ENCODE results near the gene ANTKMT.
"Not testable (repeated sequence)": the region's sequence is repeated elsewhere in the genome, so short reads cannot be mapped to it uniquely, and the experiment has no call there.

The ANTKMT gene

DNA sequence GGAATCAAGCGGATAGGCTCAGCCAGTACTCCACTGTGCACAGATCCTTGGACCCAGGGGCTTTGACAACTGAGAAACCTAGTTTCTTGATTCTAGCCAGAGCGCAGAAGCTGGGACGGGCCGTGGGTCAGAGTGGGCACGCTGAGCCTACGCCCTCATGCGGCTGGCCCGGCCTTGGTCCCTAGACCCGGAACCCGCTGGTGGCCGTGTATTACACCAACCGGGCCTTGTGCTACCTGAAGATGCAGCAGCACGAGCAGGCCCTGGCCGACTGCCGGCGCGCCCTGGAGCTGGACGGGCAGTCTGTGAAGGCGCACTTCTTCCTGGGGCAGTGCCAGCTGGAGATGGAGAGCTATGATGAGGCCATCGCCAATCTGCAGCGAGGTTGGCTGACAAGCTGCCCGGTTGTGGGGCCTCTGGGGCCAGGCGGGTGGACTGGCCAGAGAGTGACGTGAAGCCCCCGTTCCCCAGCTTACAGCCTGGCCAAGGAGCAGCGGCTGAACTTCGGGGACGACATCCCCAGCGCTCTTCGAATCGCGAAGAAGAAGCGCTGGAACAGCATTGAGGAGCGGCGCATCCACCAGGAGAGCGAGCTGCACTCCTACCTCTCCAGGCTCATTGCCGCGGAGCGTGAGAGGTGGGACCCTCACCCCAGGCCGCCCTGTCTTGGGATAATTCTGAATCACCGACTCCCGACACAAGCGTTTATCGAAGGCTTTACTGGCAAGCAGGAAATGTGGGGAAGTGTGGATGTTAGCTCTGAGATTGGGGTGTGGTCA is 39.8 kb upstream of the ANTKMT start:
- in situ Hi-C loops (cut with MboI; ENCODE audit: low sequenced_read_pairs) = loop anchor here (10.0 kb wide), 1 partner anchor 104 kb away; the partner anchor contains the start of genes CHTF18 and RPUSD1

DNA sequence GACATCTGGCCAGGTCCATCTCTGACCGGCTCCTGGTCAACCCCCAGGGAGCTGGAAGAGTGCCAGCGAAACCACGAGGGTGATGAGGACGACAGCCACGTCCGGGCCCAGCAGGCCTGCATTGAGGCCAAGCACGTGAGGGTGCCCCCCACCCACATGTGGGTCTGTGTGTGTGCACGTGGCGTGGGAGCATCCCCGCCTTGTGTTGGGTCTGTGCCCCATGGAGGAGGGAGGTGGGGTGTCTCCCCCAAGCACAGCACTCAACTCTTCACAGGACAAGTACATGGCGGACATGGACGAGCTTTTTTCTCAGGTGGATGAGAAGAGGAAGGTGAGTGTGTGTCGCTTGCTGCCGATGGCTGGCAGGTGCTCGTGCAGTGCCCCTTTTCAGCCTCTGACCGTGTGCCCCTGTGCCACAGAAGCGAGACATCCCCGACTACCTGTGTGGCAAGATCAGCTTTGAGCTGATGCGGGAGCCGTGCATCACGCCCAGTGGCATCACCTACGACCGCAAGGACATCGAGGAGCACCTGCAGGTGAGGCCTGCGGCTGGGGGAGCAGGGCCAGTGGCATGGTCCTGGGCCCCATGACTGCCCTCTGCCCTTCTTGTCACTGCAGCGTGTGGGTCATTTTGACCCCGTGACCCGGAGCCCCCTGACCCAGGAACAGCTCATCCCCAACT is 39.1 kb upstream of the ANTKMT start:
- in situ Hi-C loops (cut with MboI; ENCODE audit: low sequenced_read_pairs) = loop anchor here (10.0 kb wide), 1 partner anchor 103 kb away; the partner anchor contains the start of genes CHTF18 and RPUSD1

DNA sequence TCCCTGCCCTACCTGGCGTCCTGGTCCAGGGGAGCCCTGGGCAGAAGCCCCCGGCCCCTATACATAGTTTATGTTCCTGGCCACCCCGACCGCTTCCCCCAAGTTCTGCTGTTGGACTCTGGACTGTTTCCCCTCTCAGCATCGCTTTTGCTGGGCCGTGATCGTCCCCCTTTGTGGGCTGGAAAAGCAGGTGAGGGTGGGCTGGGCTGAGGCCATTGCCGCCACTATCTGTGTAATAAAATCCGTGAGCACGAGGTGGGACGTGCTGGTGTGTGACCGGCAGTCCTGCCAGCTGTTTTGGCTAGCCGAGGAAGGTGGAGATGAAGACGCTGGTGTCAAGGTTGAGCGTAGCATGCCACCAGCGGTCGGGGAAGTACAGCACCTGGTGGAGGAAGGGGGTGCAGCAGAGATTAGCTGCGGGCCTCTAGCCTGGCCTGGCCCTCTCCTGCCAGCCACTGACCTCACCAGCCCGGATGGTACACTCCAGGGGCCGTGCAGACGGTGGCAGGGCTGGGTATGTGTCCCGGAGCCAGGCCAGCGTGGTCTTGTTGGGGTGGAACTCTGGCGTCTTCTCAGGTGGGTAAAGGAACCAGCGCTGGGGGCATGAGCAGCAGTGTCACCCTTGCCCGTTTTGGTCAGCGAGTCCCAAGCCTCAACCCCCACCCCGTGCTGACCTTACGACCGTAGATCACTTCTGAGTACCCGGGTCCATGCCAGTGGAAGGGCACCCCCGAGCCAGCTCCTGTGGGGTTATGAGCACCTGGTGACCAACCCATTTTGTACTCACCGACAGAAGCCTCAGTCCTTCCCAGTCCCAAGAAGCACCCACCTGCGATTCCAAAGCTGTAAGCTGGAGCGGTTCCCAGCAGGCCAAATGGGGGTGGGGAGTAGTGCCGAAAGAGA is 38.2 kb upstream of the ANTKMT start:
- in situ Hi-C loops (cut with MboI; ENCODE audit: low sequenced_read_pairs) = loop anchor here (10.0 kb wide), 1 partner anchor 102 kb away; the partner anchor contains the start of genes CHTF18 and RPUSD1

DNA sequence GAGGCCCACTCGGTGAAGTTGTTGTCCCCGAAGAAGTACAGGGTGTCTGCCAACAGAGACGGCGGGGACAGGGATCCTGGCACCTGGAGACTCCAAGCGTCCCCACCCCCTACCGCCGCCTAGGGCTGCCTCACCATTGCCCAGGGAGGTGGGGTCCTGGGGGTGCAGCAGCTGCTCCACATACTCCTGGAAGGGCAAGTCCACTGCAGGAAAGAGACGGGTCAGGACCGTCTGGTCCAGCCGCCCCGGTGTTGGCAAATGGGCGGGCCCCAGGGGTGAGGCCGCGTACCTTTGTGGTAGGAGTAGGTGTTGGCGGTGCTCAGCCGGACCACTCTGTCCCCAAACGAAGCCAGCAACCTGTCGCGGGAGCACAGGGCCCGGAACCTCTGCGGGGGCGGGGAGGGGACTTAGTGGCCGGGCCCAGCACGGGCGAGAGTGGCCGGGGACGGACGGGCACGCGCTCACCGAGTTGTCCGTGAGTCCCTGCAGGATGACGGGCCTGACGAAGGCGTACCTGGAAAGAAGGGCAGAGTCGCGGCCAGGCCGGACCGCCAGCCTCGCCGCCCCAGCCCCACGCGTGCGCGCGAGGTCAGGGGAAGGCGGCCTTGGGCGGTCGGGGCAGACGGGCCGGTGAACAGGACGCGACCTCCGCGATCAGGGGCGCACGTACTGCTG is 37.4 kb upstream of the ANTKMT start:
- in situ Hi-C loops (cut with MboI; ENCODE audit: low sequenced_read_pairs) = loop anchor here (10.0 kb wide), 1 partner anchor 101 kb away; the partner anchor contains the start of genes CHTF18 and RPUSD1

DNA sequence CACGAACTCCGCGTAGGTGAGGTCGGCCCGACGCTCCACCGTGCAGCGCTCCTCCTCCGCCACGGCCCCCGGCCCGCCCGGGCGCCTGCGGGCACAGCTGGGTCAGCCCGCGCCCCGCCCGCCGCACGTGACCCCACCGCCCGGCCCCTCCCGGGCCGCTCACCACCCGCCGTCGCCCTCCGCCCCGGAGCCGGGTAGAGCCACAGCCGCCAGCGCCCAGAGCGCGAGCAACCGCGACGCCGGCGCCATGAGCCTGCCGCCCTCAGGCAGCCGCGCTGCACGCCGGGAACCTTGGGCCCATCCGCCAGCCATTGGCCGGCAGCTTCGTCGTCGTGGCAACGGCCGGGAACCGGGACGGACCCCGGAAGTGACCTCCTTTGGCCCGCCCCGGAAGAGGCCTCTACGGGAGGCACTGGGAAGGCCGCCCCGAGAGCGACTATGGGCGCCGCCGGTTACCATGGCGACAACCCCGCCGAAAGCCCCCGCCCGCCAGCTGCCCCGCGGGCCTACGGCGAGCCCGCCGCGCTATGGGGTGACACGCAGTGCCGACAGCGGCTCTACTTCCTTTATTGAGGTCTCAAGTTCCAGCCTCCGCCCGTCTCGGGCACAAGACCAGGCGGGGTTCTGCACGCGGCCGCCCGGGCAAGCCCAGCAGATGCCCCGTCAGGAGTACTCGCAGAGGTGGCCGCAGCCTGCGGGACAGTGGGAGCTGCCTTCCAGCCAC is 36.7 kb upstream of the ANTKMT start, which contains the start of gene JMJD8:
JMJD8 (minus strand) TSS at position 264 of the 724 bp plus-strand sequence; CDS start at position 249, 15 bp downstream.
- in situ Hi-C loops (cut with MboI; ENCODE audit: low sequenced_read_pairs) = loop anchor here (10.0 kb wide), 1 partner anchor 101 kb away; the partner anchor contains the start of genes CHTF18 and RPUSD1

DNA sequence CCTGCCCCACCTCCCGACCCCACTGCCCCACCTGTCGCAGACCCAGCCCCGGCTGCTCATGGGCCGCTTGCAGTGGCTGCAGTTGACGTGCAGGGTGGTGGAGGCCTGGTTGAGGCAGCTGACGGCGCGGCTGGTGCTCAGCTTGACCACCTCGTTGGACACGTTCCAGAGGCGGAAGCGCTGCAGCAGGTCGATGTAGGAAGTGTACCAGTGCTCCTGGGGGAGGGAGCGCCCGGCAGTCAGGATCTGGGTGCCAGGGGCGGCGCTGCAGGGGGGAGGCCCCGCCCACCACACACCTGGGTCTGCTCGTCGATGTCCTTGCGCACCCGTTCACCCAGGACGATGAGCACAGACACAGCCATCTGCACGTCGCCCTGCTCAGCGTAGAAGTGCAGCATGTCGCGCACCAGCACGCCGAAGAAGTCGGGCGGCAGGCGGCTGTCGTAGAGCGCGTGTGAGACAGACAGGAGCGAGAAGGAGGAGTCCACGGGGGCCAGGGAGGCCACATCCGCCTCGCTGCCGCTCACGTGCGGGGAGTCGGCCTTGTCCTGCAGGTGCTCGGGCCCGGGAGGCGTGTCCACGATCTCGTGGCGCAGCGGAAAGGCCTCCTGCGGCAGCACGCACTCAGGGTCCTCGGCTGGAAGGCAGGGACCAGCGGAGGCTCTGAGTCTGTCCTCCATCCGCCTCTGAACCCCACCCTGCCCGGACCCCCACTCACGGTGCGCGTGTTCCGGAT is 35.8 kb upstream of the ANTKMT start:
- in situ Hi-C loops (cut with MboI; ENCODE audit: low sequenced_read_pairs) = loop anchor here (10.0 kb wide), 1 partner anchor 100 kb away; the partner anchor contains the start of genes CHTF18 and RPUSD1

DNA sequence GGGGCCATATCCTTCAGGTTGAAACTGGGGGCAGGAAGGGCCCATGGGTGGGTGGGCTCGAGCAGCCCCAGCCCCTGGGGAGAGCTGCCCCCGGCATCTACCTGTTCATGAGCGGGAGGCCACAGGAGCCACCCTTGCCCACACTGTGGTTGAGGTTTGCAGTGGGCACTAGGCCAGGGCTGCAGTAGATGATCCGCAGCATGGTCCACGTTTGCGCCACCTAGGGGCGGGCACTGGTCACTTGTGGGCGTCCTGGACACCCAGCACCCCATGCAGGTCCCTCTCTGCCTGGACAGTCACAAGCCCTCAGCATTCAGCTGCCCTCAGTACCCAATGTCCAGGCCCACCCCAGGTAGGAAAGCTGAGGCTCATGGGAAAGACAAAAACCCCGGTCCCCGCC is 35.0 kb upstream of the ANTKMT start:
- in situ Hi-C loops (cut with MboI; ENCODE audit: low sequenced_read_pairs) = loop anchor here (10.0 kb wide), 1 partner anchor 99 kb away; the partner anchor contains the start of genes CHTF18 and RPUSD1

DNA sequence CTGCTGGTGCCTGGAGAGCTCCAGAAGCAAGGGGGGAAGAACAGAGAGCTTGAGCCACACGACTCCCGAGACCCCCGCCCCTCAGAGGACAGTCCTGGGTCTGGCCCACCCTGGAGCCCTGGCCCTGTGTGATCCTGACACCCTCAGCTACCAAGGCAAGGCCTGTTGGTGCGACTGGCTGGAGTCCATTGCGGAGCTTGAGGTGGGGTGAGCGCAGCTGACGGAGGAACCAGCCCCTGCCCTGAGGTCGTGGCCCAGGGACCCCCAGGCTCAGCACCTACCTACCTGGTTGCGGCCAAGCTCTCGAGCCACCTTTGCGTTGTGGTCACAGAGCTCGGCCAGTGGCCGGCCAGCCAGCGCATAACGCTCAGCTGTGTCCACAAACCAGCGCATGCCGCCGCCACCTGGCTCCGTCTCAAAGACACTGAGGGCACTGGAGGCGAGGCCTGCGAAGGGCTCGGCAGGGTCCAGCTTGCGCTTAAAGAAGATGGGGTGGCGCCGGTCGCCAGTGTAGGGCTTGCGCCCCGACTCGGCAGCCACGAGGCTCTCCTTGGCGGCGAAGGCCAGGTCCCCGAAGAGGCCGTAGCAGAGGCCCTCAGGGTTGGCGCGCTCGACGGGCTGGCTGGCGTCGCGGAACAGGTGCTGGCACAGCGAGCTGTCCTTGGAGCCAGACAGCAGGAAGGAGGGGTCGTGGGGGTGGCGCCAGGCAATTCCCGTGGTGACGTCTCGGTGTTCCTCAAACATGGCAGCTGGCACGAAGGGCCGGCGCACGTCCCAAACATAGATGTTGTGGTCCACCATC is 34.3 kb upstream of the ANTKMT start:
- in situ Hi-C loops (cut with MboI; ENCODE audit: low sequenced_read_pairs) = loop anchor here (10.0 kb wide), 1 partner anchor 98 kb away; the partner anchor contains the start of genes CHTF18 and RPUSD1

DNA sequence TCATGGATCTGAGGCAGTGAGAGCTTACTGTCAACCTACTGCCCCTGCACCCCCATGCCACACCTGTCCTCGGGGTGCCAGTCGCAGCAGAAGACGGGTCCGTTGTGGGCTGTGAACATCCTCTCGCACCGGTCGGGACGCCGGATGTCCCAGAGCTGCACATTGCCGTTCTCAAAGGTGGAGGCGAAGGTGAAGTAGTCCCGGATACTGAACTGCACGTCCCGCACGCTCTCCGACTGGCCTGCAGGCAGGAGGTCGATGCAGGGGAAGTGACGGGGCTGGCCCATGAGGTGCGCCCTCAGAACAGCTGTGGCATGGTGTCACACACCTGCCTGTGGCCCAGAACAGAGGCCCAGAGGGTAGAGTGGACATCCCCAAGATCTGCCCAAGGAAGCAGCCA is 33.4 kb upstream of the ANTKMT start:
- in situ Hi-C loops (cut with MboI; ENCODE audit: low sequenced_read_pairs) = loop anchor here (10.0 kb wide), 1 partner anchor 97 kb away; the partner anchor contains the start of genes CHTF18 and RPUSD1

DNA sequence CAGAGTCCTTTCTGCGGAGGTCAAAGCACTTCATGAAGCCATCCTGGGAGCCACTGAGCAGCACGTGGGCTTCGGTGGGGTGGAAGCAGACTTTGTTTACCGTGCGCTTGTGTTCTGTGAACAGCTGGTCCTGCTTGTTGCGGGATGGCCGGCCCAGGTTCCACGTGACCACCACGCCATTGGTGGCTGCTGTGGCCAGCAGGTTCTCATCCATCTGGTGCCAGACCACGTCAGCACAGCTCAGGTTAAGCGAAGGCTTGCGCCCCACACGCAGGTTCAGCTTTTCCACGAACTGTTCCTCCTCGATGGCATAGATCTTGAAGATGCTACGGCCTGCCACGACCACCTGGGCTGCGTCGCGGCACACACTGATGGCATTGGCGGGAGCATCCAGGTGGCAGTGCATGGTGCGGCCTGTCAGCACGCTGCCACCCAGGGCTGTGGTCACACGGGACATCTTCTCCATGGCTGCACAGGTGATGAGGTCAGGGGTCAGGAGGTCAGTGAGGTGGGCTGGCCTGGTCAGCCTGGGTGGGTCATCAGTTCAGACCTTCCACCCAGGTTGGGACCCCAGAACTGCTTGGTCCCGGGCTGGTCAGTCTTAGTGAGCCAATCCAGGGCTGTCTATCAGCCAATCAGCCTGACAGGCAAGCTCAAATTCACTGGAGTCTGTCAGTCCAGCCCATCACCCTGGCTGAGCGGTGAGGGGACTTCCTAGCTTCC is 31.6 kb upstream of the ANTKMT start:
- in situ Hi-C loops (cut with MboI; ENCODE audit: low sequenced_read_pairs) = loop anchor here (10.0 kb wide), 1 partner anchor 95 kb away; the partner anchor contains the start of genes CHTF18 and RPUSD1

DNA sequence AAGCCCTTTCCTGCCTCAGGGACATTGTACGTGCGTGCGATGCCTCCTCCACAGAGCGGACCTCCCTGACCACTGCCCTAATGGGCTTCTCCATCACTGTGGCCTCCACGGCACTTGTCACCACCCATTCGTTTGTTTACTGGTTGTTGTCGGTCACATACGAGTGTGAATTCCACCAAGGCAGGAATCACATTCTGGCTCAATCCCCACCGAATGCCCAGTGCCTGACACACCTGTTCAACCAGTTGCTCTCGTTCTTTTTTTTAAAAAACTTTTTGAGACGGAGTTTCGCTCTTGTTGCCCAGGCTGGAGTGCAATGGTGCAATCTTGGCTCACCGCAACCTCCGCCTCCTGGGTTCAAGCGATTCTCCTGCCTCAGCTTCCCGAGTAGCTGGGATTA is 29.7 kb upstream of the ANTKMT start:
- in situ Hi-C loops (cut with MboI; ENCODE audit: low sequenced_read_pairs) = not testable (repeated sequence)

DNA sequence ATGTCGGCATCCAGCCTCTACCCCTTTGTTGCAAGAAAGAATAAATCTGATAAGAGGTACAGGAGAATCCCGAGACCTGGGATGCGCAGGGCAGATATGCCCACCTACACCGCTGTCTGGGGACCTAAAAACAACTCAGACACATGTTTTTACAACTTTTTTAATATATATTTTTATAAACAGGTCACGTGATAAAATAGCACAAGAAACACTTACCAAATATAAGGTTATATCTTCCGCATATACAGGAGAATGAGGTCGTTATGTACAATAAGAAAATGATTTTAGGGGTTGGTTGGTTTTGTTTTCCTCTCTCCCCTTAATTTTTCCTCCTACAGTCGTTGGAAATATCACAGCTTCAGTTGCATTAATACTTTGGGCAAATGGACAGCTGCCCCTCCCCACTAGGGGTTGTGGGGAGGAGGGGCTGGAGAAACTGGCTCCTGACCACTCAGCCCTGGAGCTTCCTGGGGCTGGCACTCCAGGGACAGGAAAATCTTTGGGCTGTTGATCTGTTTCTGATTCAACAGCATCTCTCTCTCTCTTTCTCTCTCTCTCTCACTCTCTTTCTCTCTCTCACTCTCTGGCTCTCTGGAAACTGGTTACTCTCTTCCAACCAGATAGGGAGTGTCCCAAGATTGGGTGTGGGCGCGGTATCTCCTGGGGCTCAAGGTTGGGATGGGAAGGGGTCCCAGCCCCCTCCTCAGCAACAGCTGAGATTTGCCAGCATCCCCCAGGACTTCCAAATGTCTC is 28.4 kb upstream of the ANTKMT start:
- in situ Hi-C loops (cut with MboI; ENCODE audit: low sequenced_read_pairs) = no loop called here

DNA sequence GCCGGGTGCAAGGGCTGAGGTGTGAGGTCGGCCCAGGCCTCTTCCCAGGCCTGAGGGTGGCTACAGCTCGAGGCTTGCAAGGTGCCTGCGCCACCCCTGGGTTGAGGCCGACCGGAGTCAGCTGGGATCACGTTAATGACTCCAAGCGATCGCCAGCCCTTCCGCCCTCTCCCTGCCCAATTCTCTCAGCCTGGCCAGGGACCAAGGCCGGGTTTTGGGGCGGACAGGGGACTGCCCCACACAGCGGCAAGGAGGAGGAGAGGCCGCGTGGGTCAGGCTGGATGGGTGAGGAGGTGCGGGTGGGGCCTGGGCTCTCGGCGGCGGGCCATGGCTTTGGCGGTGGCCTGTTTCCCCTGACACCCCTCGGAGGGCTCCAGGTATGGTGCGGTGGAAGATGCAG is 27.6 kb upstream of the ANTKMT start:
- in situ Hi-C loops (cut with MboI; ENCODE audit: low sequenced_read_pairs) = no loop called here

DNA sequence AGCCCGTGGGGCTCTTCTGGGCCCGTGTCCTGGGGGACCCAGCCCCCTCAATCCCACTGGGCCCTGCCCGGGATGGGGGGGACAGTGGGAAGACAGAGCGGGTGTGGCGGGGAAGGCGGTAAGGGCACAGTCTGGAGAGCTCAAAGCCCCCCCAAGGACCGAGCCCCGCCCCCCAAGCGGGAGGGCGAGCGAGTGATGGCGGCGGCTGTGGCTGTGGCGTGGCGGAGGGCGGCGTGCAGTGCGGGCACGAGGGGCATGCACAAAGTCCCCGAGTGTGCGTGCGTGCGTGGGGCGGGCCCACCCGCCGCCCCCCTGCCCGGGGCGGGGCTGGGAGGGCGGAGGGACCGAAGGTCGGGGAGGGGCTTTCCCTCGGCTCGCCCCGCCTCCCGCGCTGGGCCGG is 27.2 kb upstream of the ANTKMT start:
- in situ Hi-C loops (cut with MboI; ENCODE audit: low sequenced_read_pairs) = no loop called here

DNA sequence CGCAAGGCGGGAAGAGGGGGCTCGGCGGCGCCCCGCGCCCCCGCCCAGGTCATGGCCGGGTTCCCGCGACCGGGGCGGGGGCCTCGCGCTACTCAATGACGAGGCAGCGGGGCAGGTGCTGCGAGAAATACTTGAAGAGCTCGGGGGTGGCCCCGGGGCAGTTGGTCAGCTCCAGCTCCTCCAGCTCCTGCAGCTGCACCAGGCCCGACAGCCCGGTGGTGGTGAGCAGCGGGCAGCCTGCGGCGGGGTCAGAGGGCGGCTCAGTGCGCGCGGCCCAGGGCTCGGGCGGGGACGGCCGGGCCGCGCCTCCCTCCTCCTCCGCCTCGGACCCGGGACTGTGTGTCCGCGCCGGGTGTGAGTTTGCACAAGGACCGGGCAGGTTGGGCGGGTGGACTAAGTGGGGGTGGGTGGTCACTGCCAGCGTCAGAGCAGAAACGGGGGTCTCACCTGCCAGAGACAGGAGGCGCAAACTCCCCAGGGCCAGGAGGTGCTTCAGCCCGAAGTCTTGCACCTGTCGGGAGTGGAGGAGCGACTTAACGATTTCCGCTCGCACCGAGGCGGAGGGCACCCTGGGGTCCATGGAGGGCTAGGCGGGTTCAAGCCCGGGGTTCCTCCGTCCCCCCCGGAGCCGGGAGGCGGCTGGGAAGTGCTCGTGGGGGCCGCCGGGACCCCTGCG is 26.6 kb upstream of the ANTKMT start:
- in situ Hi-C loops (cut with MboI; ENCODE audit: low sequenced_read_pairs) = no loop called here
